Heart left ventricle (tissue), 13 donors: ENCODE results near the gene IQGAP2.

Experiments
- CTCF ChIP-seq, 12 donors: fragments of 200-600 bp; sonication (generic) in 4 of 12; IDR thresholded peaks; one replicate each; pipeline versions ENCODE4 v1.5.0 to v1.8.0; 2018 to 2022; ENCODE audit warnings: antibody characterized with exemption in 12 of 12, mild to moderate bottlenecking in 5 of 12
- POLR2A ChIP-seq, 2 donors: fragments of 450-650 bp; IDR thresholded peaks; one replicate each; pipeline ENCODE4 v1.6.1; 2017; ENCODE audit warnings: antibody characterized with exemption in 2 of 2, mild to moderate bottlenecking in 2 of 2, moderate library complexity in 2 of 2
- donor health status: ischemic (EF 13 %, LVEDD 7.1; RV severe dilation, severe dysfunction).
- donor health status: DM: no; HTN: yes; CAD: no.
- donor health status: DM: no; HTN: no; CAD: no.
- donor health status: ischemic (EF 25% LVEDD 6.9; RV normal size, moderate dysfunction).
- donor health status: ischemic (EF 25% LVEDD 5.7; RV mildly dilated, moderate dysfunction).
- donor health status: ischemic (EF 35%, LVEDD 5.7; RV mildly dilated, moderate dysfunction).
- donor health status: nonischemic (EF 11% LVEDD 7.7; RV severe dilation, severe dysfunction).
- donor health status: DM: yes; HTN: yes; CAD: no.
- donor health status: PGD.
- donor health status: ischemic (EF 29% LVEDD 5.4; RV normal size, mild dysfunction).
- donor health status: nonischemic (EF 23%, LVEDD 6.1; RV moderate dilation, normal function).

DNA sequence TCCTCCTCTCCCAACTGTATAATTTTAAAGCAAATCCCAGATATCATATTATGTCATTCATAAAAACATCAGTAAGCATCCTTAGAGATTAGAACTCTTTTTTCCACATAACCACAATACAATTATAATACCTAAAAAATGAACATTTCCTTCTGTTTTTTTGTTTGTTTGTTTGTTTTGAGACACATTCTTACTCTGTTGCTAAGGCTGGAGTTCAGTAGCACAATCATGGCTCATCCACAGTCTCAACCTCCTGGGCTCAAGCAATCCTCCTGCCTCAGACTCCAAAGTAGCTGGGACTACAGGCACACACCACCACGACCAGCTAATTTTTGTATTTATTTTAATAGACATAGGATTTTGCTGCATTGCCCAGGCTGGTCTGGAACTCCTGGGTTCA, 320.8 kb downstream of the IQGAP2 start:
- TF ChIP-seq CTCF (IDR thresholded peaks at IDR 0.05): no peak
- TF ChIP-seq POLR2A (IDR thresholded peaks at IDR 0.05): no peak
